GM19193 (cell line): ENCODE results near the gene SFT2D3.

Source experiments
- POLR2A ChIP-seq: IDR thresholded peaks from 4 replicates; pipeline ENCODE4 v1.6.1; 2011; ENCODE audit not compliant: insufficient read depth, insufficient read length; ENCODE audit errors: extremely low read depth

SFT2D3 gene

DNA sequence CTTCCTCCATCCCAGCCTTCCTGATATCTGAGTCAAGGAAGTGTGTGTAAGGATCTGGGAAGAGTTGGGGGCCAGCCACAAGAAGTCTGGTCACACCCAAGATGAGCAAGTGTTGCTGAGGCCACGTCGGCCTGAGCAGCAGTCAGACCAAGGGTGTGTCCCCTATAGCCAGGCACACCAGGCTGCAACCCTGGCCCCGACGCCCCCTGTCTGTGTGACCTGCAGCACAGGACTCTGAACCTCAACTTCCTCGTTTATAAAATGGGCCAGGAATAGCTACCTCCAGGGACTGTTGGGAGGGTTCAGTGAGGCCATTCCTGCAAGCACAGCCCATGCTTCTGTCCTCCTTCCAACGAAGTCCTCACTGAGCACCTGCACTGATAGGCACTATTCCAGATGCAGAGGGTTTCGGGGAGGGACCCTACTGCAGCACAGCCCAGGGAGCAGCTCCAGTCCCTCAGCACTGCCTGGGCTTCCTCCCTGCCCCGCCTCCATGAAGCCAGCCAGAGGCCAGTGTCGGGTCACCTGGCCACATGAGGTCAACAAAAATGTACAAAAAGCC lies 39.3 kb upstream of the SFT2D3 start:
- no peak for TF ChIP-seq POLR2A

DNA sequence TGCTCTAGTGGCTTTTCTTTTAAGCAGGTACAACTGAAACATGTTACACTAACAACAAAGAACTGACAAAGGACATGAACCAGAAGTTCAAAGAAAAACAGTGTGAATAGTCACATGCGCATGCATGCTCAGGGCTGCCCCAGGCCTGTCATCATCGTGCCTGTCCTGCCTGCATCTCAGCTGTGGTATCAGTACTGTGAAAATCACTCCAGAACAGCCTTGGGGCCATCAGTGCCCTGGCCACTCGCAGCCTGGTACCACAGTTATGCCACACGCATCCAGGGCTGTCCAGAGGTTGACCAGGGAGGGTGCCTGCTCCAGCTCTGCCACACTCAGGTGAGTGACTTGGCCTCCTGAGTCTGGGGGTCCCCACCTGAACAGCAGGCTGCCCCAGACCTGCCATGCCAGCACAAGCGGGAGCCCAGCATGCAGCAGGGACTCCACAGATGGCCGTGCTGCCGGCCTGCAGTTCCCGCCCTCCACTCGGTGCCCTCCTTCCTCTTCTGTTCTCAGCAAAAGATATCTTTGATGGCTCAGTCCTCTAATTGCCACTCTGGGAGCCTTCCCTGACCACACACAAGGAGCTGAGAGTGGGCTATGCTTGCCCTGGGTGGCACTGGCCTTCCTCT lies 38.2 kb upstream of the SFT2D3 start:
- TF ChIP-seq POLR2A, result no peak

DNA sequence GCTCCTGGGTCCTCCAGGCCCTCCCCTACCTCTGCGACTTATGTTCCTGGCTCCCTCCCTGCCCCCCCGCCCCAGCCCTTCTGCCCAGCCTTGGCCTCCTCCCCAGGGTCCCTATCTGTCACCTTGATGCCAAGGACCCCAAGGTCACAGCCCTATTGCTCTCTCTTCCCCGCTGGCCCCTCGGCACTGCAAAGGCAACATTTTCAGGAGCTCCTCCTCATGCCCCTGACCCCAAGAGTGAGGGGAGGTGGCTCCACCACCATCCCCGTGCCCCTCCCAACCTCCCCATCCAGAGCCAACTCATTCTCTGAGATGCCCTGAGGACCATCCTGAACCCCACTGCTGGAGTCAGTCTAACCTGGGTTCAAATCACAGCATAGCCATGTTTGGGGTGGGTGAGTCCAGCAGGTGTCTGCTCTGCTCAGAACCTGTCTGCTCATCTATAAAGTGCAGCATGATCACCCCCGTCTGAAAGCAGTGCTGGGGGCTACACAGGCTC lies 37.7 kb upstream of the SFT2D3 start:
- TF ChIP-seq POLR2A, result no peak

DNA sequence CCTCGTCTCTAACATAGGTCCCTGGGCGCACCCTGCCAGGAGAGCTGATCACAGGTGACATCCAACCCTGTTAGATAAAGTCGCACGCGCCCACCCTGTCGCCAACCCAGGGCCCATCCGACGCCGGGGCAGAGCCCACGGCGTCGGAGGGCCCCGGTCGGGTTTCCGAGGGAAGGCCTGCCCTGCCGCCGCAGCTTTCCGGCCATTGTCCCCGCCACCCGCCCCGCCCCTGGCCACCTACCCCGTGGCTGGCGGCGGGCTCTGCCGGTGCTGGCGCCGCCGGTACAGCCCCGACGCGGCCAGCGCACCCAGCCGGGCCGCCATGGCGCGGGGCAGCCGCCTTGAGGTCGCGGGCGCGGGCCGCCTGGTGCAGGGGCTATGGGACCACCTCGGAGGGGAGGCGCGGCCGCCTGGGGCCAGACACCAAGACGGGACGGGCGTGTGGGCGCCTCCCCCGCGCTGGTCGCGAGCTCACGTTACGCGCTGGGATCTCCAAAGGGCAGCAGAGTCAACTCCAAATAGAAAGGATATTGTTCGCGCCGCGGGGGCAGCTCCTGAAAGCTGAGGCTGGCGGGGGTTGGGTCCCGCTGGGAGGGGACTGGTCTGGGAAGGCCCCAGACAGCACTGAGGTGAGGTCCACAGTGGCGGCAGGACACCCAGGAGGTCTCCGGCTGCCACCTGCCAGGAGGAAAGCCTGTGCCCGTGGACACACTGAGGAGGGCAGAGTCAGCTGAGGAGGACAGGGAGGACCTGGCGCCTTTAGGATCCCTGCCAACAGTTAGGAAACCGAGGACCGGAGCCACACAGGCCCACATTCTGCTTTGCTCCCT lies 37.0 kb upstream of the SFT2D3 start:
- no peak for TF ChIP-seq POLR2A

DNA sequence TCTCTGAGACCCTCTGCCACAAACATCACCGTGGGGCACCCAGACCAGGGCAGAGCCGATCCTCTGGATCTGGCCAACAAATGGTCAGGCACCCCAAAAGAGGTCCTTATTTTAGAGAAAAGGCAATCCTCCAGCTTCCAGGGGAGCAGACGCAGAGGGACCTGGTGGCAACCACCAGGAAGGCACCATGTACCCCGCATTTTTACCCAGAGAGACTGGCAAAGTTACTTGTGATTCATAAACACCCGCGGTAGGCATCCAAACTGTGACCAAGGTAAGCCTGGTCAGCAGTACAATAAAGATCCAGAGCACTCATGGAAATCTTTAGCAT lies 36.4 kb upstream of the SFT2D3 start:
- no peak for TF ChIP-seq POLR2A

DNA sequence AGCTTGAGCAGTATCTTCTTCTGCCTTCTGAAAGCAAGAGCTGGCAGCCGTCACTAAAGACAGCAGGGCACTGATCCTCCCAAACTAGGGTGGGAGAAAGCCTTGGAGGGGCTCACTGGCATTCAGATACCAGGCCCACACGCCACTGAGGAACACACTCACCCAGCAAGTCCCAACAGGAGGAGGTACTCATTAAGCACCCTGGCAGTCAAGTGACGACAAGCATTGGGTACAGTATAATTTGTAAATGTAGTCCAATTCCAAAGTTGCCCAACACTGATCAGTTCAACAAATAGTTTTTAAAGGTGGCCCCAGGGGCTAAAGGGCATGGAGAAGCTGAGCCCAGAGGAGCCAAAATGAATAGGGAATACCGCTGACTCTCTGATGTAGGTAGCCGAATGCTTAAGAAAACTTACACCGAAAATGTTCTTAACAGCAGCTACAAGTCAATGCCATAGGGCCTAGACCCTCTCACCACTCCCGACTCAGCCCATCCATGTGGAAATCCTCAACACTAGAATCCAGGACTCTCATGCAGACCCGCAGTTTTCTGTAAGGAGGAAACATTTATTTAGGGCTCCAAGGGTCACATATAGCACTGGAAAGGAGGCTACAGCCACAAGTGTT lies 35.9 kb upstream of the SFT2D3 start:
- TF ChIP-seq POLR2A, result no peak

DNA sequence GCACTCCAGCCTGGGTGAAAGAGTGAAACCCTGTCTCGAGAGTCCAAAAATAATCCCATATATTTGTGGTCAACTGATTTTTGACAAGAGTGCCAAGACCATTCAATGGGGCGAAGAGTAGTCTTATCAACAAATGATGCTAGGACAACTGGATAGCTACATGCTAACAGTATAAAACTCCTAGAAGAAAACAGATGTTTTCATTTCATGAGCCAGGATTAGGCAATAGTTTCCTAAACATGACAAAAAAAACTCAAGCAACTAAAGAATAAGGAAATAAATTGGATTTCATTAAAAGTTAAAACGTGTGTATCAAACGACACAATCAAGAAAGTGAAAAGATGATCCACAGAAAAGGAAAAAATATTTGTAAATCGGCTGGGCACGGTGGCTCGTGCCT lies 32.2 kb upstream of the SFT2D3 start:
- TF ChIP-seq POLR2A, result no peak

DNA sequence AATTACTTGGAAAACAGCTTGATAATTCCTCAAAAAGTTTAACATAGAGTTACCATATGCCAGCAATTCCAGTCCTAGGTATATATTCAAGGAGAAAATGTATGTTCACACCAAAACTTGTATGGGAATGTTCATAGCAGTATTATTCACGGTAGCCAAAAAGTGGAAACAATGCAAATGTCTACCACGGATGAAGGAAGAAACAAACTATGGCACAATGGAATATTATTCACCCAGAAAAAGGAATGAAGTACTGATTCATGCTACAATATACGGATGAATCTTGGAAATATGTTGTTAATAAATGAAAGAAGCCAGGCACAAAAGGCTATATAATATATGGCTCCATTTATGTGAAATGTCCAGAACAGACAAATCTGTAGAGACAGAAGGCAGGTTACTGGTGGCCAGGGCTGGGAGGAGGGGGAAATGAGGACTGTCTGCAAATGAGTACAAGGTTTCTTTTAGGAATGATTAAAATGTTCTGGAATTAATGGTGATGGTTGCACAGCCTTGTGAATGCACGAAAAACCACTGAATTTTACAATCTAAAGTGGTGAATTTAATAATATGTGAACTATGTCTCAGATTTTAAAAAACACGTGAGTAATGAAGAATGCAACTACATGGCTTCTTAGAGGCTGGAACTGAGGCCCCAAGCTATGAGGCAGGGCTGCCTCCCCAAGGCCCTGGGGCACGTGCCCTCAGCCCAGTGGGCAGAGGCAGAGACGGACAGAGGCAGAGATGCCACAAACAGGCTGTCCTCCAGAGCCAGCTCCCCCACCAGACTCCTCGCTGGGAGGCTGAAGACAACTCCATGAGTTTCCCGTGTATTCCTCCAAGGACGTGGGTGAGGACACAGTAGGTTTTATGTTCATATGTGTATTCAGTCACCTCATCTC lies 31.0 kb upstream of the SFT2D3 start:
- TF ChIP-seq POLR2A, result no peak

DNA sequence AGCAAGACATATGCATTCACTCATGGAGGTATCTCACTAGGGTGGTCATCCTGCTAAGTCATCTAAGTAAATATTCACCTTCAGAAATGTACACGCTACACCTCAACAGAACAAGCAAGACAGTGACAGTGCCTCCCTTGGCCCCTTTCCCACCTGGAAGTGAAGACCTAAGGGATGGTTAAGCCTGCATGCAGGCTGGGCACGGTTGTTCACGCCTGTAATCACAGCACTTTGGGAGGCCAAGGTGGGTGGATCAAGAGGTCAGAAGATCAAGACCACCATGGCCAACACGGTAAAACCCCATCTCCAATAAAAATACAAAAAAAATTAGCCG lies 30.4 kb upstream of the SFT2D3 start:
- no peak for TF ChIP-seq POLR2A

DNA sequence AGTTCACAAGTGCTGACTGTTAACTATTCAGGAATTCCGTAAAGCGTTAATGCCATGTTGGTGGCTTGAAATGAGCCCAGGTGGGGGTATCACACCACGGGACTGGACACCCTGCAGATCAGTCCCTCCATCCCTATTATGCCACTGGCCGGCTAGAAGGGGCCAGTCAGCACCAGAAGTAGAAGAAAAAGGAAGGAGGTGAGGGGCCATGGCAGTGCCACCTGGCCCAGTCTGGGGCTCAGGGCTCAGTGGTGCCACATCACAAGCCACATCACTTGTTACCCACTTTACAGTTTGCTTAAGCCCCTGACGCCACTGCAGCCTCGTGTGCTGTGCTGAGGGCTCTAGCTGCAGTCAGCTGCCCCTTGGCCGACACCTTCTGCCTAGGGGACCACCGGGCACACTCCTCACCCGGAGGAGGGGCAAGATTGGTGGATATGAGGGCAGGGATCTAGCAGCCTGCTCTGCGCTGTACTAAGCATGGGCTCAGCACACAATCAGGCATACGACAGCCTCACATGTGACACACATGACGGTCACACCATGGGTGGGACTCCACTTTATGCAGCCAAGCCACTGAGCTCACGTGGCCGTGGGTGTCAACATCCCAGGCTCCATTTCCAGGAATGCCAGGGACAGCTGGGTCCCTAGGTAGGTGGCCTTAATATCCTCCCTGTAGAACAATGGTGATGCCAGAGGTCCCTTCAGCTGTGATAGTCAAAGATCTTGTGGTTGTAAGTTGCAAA lies 29.6 kb upstream of the SFT2D3 start:
- TF ChIP-seq POLR2A, result no peak

DNA sequence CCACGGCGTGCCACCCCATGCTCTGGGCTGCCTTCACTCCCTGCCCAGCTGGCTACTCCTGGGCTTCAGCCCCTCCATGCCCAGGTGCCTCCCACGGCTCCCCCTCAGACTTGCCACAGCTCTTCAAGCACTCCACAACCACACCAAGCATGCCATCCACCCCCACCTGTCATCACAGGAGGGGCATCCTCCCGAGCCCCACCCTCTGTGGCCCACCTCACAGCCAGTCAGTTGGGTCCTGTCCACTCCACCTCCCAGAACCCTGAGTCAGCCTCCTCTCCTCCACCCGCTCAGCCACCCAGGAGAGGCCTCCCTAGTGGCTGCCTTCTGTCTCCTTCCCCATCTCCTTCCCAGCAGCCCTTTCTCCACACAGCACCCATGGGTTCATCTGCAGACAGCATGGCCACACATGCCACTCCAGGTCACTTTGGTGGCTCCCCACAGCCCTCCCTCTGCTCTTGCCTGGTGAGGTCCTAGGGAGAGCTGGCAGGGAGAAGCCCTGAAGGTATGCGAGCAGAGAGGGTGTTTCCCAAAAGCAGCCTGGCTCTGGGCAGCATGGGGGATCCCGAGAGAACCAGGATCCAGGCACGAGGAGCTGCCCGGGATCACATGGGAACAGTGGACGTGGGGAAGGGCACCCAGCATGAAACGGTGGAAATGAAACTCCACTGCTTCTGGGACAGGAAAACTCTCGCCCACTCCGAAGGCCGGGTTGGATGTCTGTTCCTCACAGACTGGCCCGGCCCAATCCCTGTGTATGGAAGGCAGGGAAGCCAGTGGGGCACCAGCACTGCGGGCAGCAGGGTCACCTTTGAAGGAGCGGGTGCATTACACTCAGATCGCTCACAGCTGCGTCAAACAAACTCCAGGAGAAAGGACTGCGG lies 28.7 kb upstream of the SFT2D3 start:
- no peak for TF ChIP-seq POLR2A

DNA sequence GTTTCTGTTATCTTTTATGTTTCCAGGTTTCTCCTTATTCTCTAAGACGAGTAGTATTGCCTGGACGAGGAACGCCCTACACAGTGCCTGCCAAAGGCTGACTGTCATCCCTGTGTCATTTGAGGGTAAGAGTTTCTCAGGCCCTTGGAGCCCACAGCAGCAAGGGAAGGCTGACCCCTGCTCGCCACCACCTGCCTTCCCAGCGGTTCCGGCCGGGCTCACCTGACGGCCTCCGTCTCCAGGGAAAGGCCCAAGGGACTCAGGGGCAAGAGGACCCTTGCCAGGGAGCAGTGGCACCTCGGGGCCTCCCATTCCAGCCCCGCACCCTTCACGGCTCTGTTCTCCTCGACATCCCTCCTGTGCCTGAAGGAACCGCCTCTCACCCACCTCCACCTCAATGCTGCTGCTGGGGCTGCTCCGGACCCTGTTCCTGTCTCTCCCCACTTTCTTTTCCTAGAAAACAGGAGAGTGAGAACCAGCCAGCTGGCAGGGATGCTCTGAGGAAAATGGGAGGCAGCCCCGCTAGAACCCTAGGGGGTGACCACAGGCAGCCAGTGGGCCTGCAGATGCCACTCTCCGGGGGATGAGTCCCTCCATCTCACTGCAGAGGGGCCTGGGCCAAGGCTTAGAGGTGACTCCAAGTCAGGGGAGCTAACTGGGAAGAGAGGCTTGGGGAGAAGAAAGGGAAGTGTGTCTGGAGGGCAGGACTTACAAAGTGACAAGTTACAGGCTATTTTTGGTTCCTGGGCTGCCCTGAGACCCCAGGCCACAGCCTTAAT lies 27.8 kb upstream of the SFT2D3 start:
- no peak for TF ChIP-seq POLR2A
